ENCODE data around the gene NUP88. TPM values are rescaled to one million over a fixed set of nuclear protein-coding genes. Genes with fewer than 3 reads are reported as not detected.

The NUP88 gene
- total and polyA plus RNA-seq, 2 donors (not counting 3 experiments of a cell fraction or from before 2014, with no cell fraction given) = 52.5 to 95.8 TPM

- no peaks in the 10 kb centered on the region for H3K9me1 ChIP-seq (replicated peaks; ENCODE audit: control insufficient read depth, extremely low read depth, insufficient read depth, low read length)
- FAIRE-seq (no peak), DNase-seq (ENCODE audit: low read depth, low spot score) (no peak)
- peaks cover 66% of the 10 kb centered on the region for H3K79me2 ChIP-seq (ENCODE audit: control insufficient read depth, insufficient read depth, low read length)
- H3K36me3 ChIP-seq (ENCODE audit: control insufficient read depth in 2 of 2, extremely low read depth in 1 of 2, insufficient read depth in 2 of 2, low read length in 2 of 2) = peaks cover 5 to 8% of the 10 kb centered on the region in 2 experiments
- H3K4me2 ChIP-seq (ENCODE audit: insufficient read depth, low read length) = no peak overlapping the region
- H3K27me3 ChIP-seq (ENCODE audit: control insufficient read depth in 2 of 2, insufficient read depth in 2 of 2, low read length in 2 of 2) = no peaks in the 10 kb centered on the region
- no peak overlapping the region for H3K4me3 ChIP-seq (replicated peaks in 1 of 3; ENCODE audit: insufficient read depth in 1 of 3, low read depth in 1 of 3, low read length in 3 of 3)
- CTCF ChIA-PET = interaction anchor here (1.8 kb wide), 1 partner anchor 26 kb away, joined by 9 read pairs; the partner anchor contains the start of gene C1QBP
- dilution Hi-C loops (cut with MboI; ENCODE audit: extremely low pct_ligation_motif_present, low sequenced_read_pairs) = no loop called here
- intact Hi-C loops (cut with micrococcal nuclease) = no loop called here
- no peaks in the 10 kb centered on the region for H3K9me3 ChIP-seq (replicated peaks; ENCODE audit: control insufficient read depth, insufficient read depth, low read length)
- peaks cover 7% of the 10 kb centered on the region for H3K4me1 ChIP-seq (ENCODE audit: control insufficient read depth, extremely low read depth, insufficient read depth, low read length)
- no peak overlapping the region for H3K27ac ChIP-seq (ENCODE audit: insufficient read depth, low read depth, low read length)
- H3K9ac ChIP-seq (replicated peaks; ENCODE audit: extremely low read depth, insufficient read depth, low read length) = no peak overlapping the region
- no TSS peak for BruUV-seq (replicated peaks)
- no peak overlapping the region for H2AFZ ChIP-seq (ENCODE audit: low read depth, low read length)
- no peaks in the 10 kb centered on the region for H4K20me1 ChIP-seq (replicated peaks; ENCODE audit: control insufficient read depth, extremely low read depth, insufficient read depth, low read length)
- POLR2A ChIA-PET = no interaction called here
- TF ChIP-seq EZH2 (IDR thresholded peaks at IDR 0.05; ENCODE audit: borderline replicate concordance, low read depth, low read length, severe bottlenecking) = no peak
- no peak for TF ChIP-seq GATA2 (IDR thresholded peaks at IDR 0.05; ENCODE audit: insufficient read depth, insufficient read length, low read depth, low read length)
- TF ChIP-seq POLR2A (IDR thresholded peaks at IDR 0.05; ENCODE audit: low read depth, low read length) = no peak
- no peak for TF ChIP-seq FOS (IDR thresholded peaks at IDR 0.05; ENCODE audit: borderline replicate concordance, insufficient read depth, low read length)
- TF ChIP-seq CTCF (IDR thresholded peaks at IDR 0.05; ENCODE audit: extremely low read depth in 1 of 2, insufficient read depth in 1 of 2, low read depth in 1 of 2, low read length in 2 of 2) = no peak
- TF ChIP-seq MYC (IDR thresholded peaks at IDR 0.05; ENCODE audit: low read depth, low read length) = no peak
- TF ChIP-seq MAX (IDR thresholded peaks at IDR 0.05; ENCODE audit: insufficient read depth, insufficient read length) = no peak
- TF ChIP-seq JUN (IDR thresholded peaks at IDR 0.05; ENCODE audit: borderline replicate concordance, insufficient read depth, insufficient read length, low read depth) = no peak
- no peak for TF ChIP-seq POLR2AphosphoS5 (IDR thresholded peaks at IDR 0.05; ENCODE audit: insufficient read depth, low read depth, low read length)
Measured at GRCh38 chr17:5464717-5465507, 45.5 kb upstream of the NUP88 start.
